ENCODE data around the gene ZXDC.

- no peak for TF ChIP-seq CTCF (IDR thresholded peaks at IDR 0.05)
- TF ChIP-seq POLR2AphosphoS5 (IDR thresholded peaks at IDR 0.05): no peak
- TF ChIP-seq POLR2A (IDR thresholded peaks at IDR 0.05): no peak
Measured at GRCh38 chr3:126463521-126463920, 12.2 kb downstream of the ZXDC start.
